Eye (tissue), 1 donor: ENCODE measurements around the gene ATXN7L1.
"Not testable (repeated sequence)": the region's sequence is repeated elsewhere in the genome, so short reads cannot be mapped to it uniquely, and the experiment has no call there.

Source experiments
- DNase-seq: peaks from one replicate; pipeline ENCODE4 v3.0.0-alpha.2; 2015

The ATXN7L1 gene

GRCh38 chr7:105697169-105697568 is 179.2 kb downstream of the ATXN7L1 start:
- not testable (repeated sequence) for DNase-seq

DNA sequence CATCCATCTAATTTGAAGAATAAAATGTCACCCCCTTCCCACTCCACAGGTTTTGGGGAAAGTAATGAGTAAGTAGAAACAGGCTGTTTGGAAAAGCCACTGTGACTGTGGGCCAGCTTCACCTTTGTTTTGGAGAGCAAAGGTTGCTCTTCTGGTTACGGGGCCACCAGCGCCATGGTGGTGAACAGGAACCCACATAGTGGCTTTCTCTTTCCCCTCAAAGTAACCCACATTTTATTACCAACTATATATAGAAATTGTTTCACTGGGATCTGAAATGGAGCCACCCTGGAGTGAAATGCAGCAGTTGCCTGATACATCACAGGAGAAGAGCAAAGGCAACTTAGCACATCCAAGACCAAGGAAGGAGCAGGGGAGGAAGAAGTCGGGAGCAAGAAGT is 182.8 kb downstream of the ATXN7L1 start:
- no peak for DNase-seq

DNA sequence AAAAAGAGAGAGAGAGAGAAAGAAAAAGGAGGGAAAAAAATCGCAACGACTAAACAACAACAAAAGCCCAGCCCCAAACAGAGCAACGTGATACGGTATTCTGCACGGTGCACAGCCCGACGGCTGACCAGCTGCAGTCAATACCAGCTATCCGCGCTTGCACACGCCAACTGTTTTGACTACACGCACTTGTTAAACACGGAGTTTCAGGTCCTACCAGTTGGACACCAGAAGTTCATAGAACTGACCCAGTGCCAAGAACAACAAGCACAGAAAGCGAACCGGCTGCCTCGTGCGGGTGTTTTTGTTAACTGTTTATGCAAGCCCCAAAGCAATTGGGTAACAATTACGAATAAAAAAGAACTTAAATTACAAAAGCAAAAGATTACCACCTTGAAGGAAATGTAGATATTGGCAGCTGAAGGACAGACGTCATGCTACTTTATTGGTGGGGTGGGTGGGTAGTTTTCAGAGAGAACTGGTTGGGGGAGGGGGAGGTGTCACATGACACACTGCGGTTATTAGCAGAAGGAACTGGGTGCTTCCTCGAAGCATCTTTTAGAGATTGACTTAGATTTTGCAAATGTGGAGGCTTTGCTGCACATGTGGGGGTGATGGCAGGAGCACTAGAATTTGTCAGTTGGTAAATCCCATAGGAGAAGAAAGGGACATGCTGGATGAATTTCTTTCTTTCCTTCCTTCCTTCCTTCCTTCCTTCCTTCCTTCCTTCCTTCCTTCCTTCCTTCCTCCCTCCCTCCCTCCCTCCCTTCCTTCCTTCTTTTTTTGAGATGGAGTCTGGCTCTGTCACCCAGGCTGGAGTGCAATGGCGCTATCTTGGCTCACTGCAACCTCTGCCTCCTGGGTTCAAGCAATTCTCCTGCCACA is 184.5 kb downstream of the ATXN7L1 start:
- DNase-seq, result peak; percentile 82

GRCh38 chr7:105691082-105691679 is 185.2 kb downstream of the ATXN7L1 start:
- peak; percentile 65 for DNase-seq

- no peak for DNase-seq
Observed at GRCh38 chr7:105690325-105690945, 186.0 kb downstream of the ATXN7L1 start.

DNA sequence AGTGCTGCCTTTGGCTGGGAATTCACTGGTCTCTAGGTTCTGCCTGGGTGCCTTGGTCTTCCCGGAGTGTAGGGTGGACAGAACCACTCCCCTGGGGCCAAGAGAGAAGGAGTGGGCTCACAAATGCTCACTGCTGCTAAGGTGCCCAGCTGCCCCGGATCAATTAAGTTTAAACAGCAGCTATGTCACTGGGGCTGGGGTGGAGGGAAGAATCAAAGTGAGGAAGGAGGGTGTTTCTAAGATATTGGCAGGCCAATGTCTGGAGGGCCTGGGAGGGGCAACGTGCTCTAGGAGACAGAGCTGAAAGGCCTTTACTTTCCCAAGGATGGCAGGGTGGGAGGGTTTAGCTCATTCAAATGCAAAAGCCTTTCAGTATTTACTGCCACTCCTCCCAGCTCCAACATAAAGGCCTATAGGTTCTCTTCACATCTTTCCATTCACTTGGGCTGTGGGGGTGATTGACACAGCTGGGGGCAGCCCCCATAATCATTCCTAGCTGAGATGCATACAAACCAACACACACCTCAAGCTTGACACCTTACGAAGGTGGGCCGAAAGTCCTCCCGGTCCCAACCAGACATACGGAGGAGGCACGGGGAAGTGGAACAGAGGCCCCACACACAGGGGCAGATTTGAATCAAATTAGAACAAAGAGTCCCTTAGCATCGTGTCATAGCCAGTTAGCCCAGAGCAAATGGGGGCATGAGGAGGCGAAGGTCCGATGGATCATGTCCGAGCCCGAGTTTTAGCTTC is 187.2 kb downstream of the ATXN7L1 start:
- DNase-seq, result peak; percentile 24

DNA sequence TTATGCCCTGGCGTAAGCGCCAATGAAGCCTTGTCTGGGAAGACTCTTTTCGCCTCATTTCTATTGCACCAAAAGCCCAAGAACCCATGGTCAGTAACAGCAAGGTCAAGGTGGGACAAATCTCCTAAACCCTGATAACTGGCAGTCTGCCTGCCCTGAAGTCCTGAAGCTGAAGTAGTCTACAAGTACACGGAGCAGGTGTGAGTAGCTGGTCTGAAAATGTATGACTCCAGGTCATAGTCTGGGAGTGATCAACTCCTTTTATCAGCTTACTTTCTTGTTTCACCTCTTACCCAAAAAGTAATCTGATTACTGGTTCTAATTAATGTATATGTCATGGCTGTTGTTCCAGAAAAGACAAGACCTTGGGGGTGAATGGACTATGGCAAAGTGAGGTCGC is 187.8 kb downstream of the ATXN7L1 start:
- DNase-seq, result no peak

GRCh38 chr7:105685161-105685560 is 191.2 kb downstream of the ATXN7L1 start:
- DNase-seq, result no peak

DNA sequence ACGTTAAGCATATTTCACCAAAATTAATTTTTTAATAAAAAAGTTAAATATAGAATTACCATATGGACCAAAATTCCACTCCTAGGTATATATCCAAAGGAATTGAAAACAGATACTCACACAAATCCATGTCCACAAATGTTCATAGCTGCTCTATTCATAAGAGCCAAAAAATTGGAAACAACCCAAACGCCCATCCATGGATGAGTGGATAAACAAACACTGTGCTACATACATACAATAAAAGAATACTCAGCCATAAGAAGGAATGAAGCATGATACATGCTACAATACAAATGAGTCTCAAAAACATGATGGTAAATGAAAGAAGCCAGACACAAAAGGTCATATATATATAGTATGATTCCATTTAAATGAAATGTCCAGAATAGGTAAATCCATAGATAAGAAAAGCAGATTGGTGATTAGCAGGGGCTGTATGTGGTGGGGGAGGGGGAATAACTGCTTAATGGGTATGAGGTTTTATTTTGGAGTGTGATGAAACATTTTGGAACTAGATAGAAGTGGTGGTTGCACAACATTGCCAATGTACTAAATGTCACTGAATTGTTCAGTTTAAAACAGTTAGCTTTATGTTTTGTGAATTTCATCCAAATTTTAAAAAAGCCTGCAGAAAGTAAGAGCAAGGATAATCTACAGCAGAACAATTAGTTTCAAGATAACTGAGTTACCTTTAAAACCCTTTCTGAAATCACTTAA is 193.9 kb downstream of the ATXN7L1 start:
- DNase-seq, result no peak

DNA sequence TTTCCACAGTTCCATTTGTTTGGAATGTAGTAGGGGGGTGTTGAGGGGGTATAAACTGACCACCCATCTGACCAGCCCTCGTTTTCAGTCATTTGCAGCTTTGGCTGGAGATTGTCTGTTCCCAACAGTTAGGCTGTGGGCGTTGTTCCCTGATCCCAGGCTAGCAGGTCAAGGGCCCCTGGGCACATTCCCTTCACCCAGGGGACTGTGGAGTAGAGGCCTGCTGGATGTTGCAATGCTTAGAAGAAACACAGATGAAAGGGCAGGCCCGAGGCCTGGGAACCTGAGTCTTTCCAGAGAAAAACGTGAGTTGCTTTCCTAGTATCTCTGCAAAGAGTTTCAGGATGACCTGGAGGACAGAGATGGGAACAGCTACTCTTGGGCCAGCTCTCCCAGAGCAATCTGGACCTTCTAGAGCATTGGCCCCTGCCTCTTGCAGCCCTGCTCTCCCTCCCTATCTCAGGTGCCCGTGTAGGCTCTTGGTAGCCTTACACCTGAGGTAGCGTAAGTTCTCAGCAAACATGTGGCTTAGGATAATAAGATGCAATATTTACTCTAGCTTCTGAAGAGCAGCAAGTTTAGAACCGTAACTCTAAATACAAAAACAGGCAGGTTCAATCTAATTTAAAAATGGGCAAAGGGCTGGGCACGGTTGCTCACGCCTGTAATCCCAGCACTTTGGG is 195.8 kb downstream of the ATXN7L1 start:
- DNase-seq, result no peak

DNA sequence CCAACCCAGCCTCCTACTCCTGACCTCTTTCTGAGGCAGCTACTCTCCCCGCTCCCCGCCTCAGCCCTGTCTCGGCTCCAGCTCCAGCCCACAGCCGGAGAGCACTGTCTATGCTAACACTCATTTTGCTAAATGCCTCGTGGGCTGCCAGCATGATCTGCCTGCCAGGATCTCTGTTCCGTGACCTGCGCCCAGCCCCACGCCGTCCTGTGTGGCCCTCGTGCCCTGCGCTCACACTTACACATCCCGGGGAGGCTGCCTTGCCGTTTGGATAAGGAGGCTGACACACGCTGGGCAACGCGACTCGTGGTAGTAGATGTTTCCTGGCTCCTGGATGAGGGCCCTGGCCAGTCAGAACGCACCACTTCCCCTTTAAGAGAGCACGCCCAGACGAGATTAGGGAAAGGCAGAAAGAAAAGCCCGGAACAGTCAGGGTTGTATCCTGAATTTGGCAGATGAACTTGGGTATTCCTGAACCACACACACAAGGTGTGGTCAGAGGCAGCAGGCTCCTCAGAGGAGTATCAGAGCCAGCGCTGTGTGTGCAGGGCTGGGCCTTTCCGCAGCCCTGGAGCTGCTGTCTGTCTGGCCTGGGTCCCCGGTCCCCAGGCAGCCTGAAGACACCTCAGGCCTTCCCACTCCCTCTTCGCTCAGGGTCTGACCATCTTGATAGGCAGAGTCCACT is 197.4 kb downstream of the ATXN7L1 start:
- DNase-seq, result no peak

DNA sequence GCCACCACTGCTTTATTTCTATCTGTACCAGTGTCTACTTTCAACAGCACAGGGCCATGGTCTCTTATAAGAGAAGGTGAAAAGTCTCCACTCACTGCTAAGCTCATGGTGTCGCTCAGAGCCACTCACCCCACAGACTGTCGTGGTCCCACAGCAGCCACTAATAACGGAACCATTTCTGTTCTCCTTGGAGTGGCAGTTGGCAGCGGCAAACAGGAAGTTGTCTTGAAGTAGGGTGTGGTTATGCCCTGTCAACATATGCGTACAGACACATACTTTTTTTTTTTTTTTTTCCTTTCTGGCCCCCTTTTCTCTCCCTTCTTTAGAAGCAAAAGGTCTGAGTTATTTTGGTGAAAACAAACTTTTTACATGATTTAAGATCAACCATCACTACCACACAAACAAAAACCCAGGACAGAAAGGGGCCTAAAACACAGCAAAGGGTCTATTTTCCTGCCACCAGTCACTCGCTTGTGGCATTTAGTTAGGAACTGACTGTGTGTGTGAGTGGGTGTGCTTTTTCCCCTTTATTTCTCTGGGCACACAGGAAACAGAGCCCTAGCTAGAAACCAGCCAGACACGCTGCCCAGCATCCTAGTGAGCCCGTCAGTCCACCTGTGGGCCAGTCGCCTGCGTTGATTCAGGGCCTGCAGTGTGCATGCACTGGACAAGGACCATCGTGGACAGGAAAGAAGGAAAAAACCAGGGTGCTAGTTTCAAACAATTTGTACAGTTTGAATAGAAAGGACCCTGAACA is 198.4 kb downstream of the ATXN7L1 start:
- no peak for DNase-seq

DNA sequence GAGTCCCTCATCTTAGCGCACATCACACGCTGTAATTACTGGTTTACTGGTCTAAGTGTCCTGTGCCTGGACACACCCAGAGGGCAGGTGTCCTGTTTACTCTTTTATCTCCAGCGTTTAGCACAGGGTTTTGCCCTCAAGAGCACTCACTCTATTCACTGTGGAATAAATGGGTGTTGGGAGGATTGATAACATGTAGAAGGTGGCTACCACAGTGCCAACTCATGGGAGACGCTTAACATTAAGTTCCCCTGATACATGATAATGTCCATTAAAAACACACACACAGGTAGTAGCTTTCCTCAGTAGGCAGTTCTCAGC is 199.0 kb downstream of the ATXN7L1 start:
- no peak for DNase-seq

DNA sequence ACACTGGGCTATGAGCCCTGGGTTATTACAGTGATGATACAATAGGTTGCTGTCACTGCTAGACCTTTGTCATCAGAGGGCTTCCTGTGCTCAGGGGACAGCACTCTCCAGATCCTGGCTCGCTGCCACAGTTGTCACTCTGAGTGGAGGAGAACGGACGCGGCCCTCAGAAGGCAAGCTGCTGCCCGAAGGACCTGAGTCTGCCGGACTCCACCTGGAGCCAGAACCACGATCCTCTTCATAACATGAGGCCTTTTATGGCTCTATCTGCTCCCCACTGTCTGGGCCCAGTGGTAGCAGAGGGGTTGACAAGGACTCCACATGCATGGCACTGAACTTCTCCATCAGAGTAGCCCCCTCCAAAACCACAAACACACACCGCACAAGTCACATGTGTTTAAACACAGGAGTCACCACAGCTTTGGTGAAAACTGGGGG is 200.4 kb downstream of the ATXN7L1 start:
- DNase-seq, result no peak

DNA sequence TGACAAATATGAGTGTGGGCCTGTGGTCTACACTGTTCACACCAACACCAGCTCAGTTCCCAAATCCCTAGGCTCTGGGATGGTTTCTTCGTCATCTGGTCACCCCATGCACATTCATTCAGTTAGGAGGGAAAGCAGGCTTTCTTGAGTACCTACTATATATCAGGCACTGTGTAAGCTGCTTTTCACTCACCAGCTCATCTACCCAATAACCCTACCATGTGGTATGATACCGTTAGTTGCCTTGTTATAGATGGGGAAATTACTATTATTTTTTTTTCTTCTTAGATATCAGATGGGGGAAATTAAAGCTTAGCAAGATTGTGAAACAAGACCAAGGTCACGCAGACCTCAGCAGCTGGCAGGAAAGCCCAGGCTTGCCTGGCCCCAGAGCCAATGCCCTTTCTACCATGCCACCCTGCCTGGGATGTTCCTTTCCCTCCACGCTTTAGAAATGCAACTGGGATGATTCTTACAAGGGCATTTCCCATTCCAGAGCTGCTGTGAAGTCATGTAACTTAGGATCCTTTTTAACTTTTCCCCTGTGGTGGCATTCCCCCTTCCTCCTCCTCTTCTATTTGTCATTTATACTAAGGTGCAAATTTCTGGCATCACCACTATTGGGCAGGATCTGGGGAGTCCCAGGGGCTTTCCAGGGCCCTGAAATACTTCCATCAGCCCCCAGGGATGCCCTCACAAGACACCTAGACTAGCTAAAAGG is 202.0 kb downstream of the ATXN7L1 start:
- DNase-seq, result no peak

DNA sequence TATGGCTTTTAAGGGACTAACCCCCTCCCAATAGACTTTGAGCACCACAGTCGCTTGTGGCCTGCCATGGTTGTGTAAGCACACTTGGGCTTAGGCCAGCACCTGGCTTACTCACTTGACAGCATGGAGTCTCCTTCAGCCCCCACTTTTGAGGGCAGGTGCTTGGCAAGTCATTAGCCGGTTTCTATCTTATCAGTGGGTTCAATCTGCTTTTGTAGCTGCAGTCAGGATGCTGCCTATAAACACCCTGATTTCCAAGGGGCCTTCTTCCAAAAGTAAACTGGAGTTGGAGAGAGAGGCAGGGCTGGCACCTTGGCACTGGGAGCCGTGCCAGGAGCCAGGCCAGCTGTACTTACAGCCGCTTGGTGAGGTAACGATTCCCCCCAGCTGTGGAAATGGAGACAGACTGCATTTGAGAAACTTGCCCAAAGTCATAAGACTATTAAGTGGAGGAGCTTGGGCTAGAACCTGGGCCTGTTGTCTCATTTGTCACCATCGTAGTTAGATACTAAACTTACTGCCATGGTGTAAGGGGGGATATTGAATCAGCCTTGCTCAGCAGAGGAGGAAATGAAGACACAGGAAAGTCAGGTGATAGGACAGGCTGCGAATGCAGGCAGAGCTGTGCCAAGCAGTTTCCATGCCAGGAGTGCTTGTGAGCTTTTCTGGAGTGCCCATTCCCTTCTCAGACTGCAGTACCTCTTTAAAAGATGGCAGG is 202.9 kb downstream of the ATXN7L1 start:
- no peak for DNase-seq

GRCh38 chr7:105672801-105673200 is 203.6 kb downstream of the ATXN7L1 start:
- DNase-seq, result no peak

- DNase-seq, result no peak
Observed at GRCh38 chr7:105666324-105666723, 210.1 kb downstream of the ATXN7L1 start.

GRCh38 chr7:105665684-105666083 is 210.7 kb downstream of the ATXN7L1 start:
- no peak for DNase-seq
